Activated CD4-positive, alpha-beta T cell treated with anti-CD3 and anti-CD28 coated beads, Interleukin-2, amount 10 ng/mL, durations not matched to agents 24 days and 14 days (primary cell): Measurements from ENCODE around the gene CRYBB3. TPM values are rescaled to one million over a fixed set of nuclear protein-coding genes. Genes with fewer than 3 reads are reported as not detected.
"Not testable (repeated sequence)": the region's sequence is repeated elsewhere in the genome, so short reads cannot be mapped to it uniquely, and the experiment has no call there.

ENCODE experiments used
- DNase-seq: peaks from one replicate; pipeline ENCODE4 v3.0.0; 2022
- H3K27ac Mint-ChIP-seq: one replicate; pipeline ENCODE4 v1.8.0; 2022; ENCODE audit warnings: mild to moderate bottlenecking, mixed read lengths
- H3K27me3 Mint-ChIP-seq: one replicate; pipeline ENCODE4 v1.8.0; 2022; ENCODE audit warnings: mixed read lengths
- H3K36me3 Mint-ChIP-seq: one replicate; pipeline ENCODE4 v1.8.0; 2022; ENCODE audit warnings: low read depth, mild to moderate bottlenecking, mixed read lengths
- H3K4me1 Mint-ChIP-seq: one replicate; pipeline ENCODE4 v1.8.0; 2021; ENCODE audit warnings: mixed read lengths
- H3K4me3 Mint-ChIP-seq: one replicate; pipeline ENCODE4 v1.8.0; 2022; ENCODE audit warnings: mild to moderate bottlenecking, moderate library complexity, mixed read lengths
- H3K9me3 Mint-ChIP-seq: one replicate; pipeline ENCODE4 v1.8.0; 2021; ENCODE audit warnings: mixed read lengths
- intact Hi-C: fragments of 100-400 bp; cut with micrococcal nuclease; formaldehyde crosslinking; loops from one replicate; pipeline ENCODE4 v1.15.1; 2023
- total RNA-seq: library from RNA; stranded (reverse); gene quantifications from 2 replicates; pipeline ENCODE4 v1.2.3, GENCODE V29; 2022

The CRYBB3 gene
- total RNA-seq, 1 donor from 2014 or later = 0.49 TPM

GRCh38 chr22:25228822-25229221 is 29.2 kb downstream of the CRYBB3 start:
- H3K27ac Mint-ChIP-seq = no peak overlapping the region
- H3K4me3 Mint-ChIP-seq = no peak overlapping the region
- H3K9me3 Mint-ChIP-seq = no peaks in the 10 kb centered on the region
- DNase-seq = no peak
- H3K27me3 Mint-ChIP-seq = peaks cover 7% of the 10 kb centered on the region
- no peaks in the 10 kb centered on the region for H3K36me3 Mint-ChIP-seq
- no peaks in the 10 kb centered on the region for H3K4me1 Mint-ChIP-seq
- intact Hi-C loops = no loop called here

- H3K27ac Mint-ChIP-seq, H3K4me1 Mint-ChIP-seq, DNase-seq, intact Hi-C loops, H3K36me3 Mint-ChIP-seq, H3K9me3 Mint-ChIP-seq, H3K4me3 Mint-ChIP-seq: not testable (repeated sequence)
- H3K27me3 Mint-ChIP-seq = peaks cover 14% of the 10 kb centered on the region
Measured at GRCh38 chr22:25230760-25231159, 31.1 kb downstream of the CRYBB3 start.

- Mint-ChIP-seq H3K4me3 (no peak overlapping the region), H3K27me3 (peaks cover 18% of the 10 kb centered on the region), H3K27ac (no peak overlapping the region), H3K4me1 (peaks cover 2% of the 10 kb centered on the region), H3K9me3 (no peaks in the 10 kb centered on the region), H3K36me3 (no peaks in the 10 kb centered on the region)
- intact Hi-C loops = no loop called here
- no peak for DNase-seq
Measured at GRCh38 chr22:25232301-25232700, 32.6 kb downstream of the CRYBB3 start.

GRCh38 chr22:25233706-25234105 is 34.0 kb downstream of the CRYBB3 start:
- H3K27ac Mint-ChIP-seq, H3K4me3 Mint-ChIP-seq, DNase-seq, H3K36me3 Mint-ChIP-seq, H3K9me3 Mint-ChIP-seq, H3K4me1 Mint-ChIP-seq, intact Hi-C loops: not testable (repeated sequence)
- H3K27me3 Mint-ChIP-seq = peaks cover 22% of the 10 kb centered on the region

GRCh38 chr22:25235547-25236290 is 36.1 kb downstream of the CRYBB3 start:
- intact Hi-C loops = no loop called here
- Mint-ChIP-seq H3K27me3 (peaks cover 25% of the 10 kb centered on the region), H3K9me3 (no peaks in the 10 kb centered on the region), H3K4me3 (no peak overlapping the region), H3K27ac (no peak overlapping the region), H3K36me3 (no peaks in the 10 kb centered on the region), H3K4me1 (peaks cover 2% of the 10 kb centered on the region)
- DNase-seq = peak; percentile 93

GRCh38 chr22:25236417-25236816 is 36.8 kb downstream of the CRYBB3 start:
- no peak for DNase-seq
- Mint-ChIP-seq H3K27ac (no peak overlapping the region), H3K9me3 (no peaks in the 10 kb centered on the region), H3K36me3 (no peaks in the 10 kb centered on the region), H3K4me1 (peaks cover 2% of the 10 kb centered on the region), H3K4me3 (no peak overlapping the region), H3K27me3 (peaks cover 31% of the 10 kb centered on the region)
- intact Hi-C loops = no loop called here

- no peak for DNase-seq
- Mint-ChIP-seq H3K27me3 (peaks cover 31% of the 10 kb centered on the region), H3K36me3 (no peaks in the 10 kb centered on the region), H3K9me3 (no peaks in the 10 kb centered on the region), H3K4me3 (no peak overlapping the region), H3K4me1 (peaks cover 2% of the 10 kb centered on the region), H3K27ac (no peak overlapping the region)
- intact Hi-C loops = no loop called here
Measured at GRCh38 chr22:25237503-25237902, 37.8 kb downstream of the CRYBB3 start.

- H3K27ac Mint-ChIP-seq = not testable (repeated sequence)
Measured at GRCh38 chr22:25238058-25238457, 38.4 kb downstream of the CRYBB3 start.

GRCh38 chr22:25255169-25255568 is 55.5 kb downstream of the CRYBB3 start:
- H3K27ac Mint-ChIP-seq, intact Hi-C loops, H3K4me1 Mint-ChIP-seq: not testable (repeated sequence)

More at GRCh38 chr22:25238058-25238457, 38.4 kb downstream of the CRYBB3 start:
- H3K27me3 Mint-ChIP-seq = peaks cover 30% of the 10 kb centered on the region
- H3K4me3 Mint-ChIP-seq, H3K4me1 Mint-ChIP-seq, intact Hi-C loops, H3K36me3 Mint-ChIP-seq, DNase-seq, H3K9me3 Mint-ChIP-seq: not testable (repeated sequence)

More at GRCh38 chr22:25255169-25255568, 55.5 kb downstream of the CRYBB3 start:
- not testable (repeated sequence) for H3K4me3 Mint-ChIP-seq, H3K9me3 Mint-ChIP-seq, H3K36me3 Mint-ChIP-seq, DNase-seq, H3K27me3 Mint-ChIP-seq

Other genes starting within 250 kb of the CRYBB3 start
- gene KIAA1671, start 247.1 kb upstream of the CRYBB3 start, total RNA-seq = 11.2 and 11.4 TPM in 2 replicates
- gene CRYBB2, start 19.8 kb downstream of the CRYBB3 start, total RNA-seq = not detected in 2 replicates